HEK293T (cell line): ENCODE results near the gene TEKT5.

Source experiments
- BHLHE40 ChIP-seq: fragments of 450-650 bp; IDR thresholded peaks from 2 replicates; pipeline ENCODE4 v1.6.1; 2016; ENCODE audit warnings: mild to moderate bottlenecking, moderate library complexity, borderline replicate concordance
- ELF4 ChIP-seq: fragments of 450-650 bp; IDR thresholded peaks from 2 replicates; pipeline ENCODE4 v1.6.1; 2017; ENCODE audit warnings: antibody characterized with exemption
- FOXA1 ChIP-seq: fragments of 450-650 bp; IDR thresholded peaks from 2 replicates; pipeline ENCODE4 v1.6.1; 2016; ENCODE audit warnings: mild to moderate bottlenecking
- FOXK2 ChIP-seq: fragments of 450-650 bp; IDR thresholded peaks from 2 replicates; pipeline ENCODE4 v1.6.1; 2016; ENCODE audit warnings: mild to moderate bottlenecking
- FOXM1 ChIP-seq: fragments of 450-650 bp; IDR thresholded peaks from 2 replicates; pipeline ENCODE4 v1.6.1; 2017; ENCODE audit warnings: mild to moderate bottlenecking, borderline replicate concordance
- HDGF ChIP-seq: fragments of 450-650 bp; IDR thresholded peaks from 2 replicates; pipeline ENCODE4 v1.6.1; 2017; ENCODE audit warnings: antibody characterized with exemption, borderline replicate concordance
- NFRKB ChIP-seq: fragments of 450-650 bp; IDR thresholded peaks from 2 replicates; pipeline ENCODE4 v1.6.1; 2016; ENCODE audit warnings: mild to moderate bottlenecking, moderate library complexity
- PKNOX1 ChIP-seq: fragments of 450-650 bp; IDR thresholded peaks from 2 replicates; pipeline ENCODE4 v1.6.1; 2016
- SP1 ChIP-seq: fragments of 450-650 bp; IDR thresholded peaks from 2 replicates; pipeline ENCODE4 v1.6.1; 2017
- SUZ12 ChIP-seq: fragments of 450-650 bp; IDR thresholded peaks from 2 replicates; pipeline ENCODE4 v1.6.1; 2016; ENCODE audit warnings: mild to moderate bottlenecking
- TARDBP ChIP-seq: fragments of 450-650 bp; IDR thresholded peaks from 2 replicates; pipeline ENCODE4 v1.6.1; 2016

- TF ChIP-seq FOXA1 = no peak
- TF ChIP-seq PKNOX1 = no peak
- no peak for TF ChIP-seq SP1
- no peak for TF ChIP-seq ELF4
- no peak for TF ChIP-seq FOXK2
- no peak for TF ChIP-seq SUZ12
- no peak for TF ChIP-seq FOXM1
- TF ChIP-seq BHLHE40 = no peak
- TF ChIP-seq NFRKB = no peak
- TF ChIP-seq TARDBP = no peak
- no peak for TF ChIP-seq HDGF
Observed at GRCh38 chr16:10623059-10623458, 71.7 kb downstream of the TEKT5 start.
